SU-DHL-6 (cell line): ENCODE results near the gene NPIPA7.
"Not testable (repeated sequence)": the region's sequence is repeated elsewhere in the genome, so short reads cannot be mapped to it uniquely, and the experiment has no call there.

Experiments
- CTCF ChIP-seq: fragments of 200-600 bp; sonication (generic); IDR thresholded peaks from one replicate; pipeline ENCODE4 v1.5.1; 2017; ENCODE audit warnings: antibody characterized with exemption, mild to moderate bottlenecking, low read length, moderate library complexity; ENCODE audit not compliant: insufficient read depth, poor library complexity, severe bottlenecking
- EZH2phosphoT487 ChIP-seq: fragments of 200-600 bp; sonication (generic), shearing (Covaris generic); conservative IDR thresholded peaks from 2 replicates; pipeline ENCODE4 v1.6.1; 2018; ENCODE audit warnings: mild to moderate bottlenecking, antibody characterized with exemption, low read length, moderate library complexity, mixed read lengths

- TF ChIP-seq EZH2phosphoT487, CTCF: not testable (repeated sequence)
These were observed 14.8 kb upstream of the NPIPA7 start for GRCh38 chr16:16364100-16364499.
